K562 (cell line): ENCODE data around the gene COL6A1. TPM values are rescaled to one million over a fixed set of nuclear protein-coding genes. Genes with fewer than 3 reads are reported as not detected.

Source experiments
- ATAC-seq: fragments of 200-7000 bp; cut with Tn5 transposase; 3 replicates; pipeline ENCODE4 v1.9.1; 2020; ENCODE audit warnings: moderate library complexity
- BruUV-seq: library from RNA; stranded (reverse); fragments of 400-500 nt; replicated peaks from 2 replicates; lab custom pipeline; 2021; lab: Mats Ljungman, UMichigan
- CTCF ChIA-PET: fragments of 300-600 bp; formaldehyde crosslinking; extraction: SDS; loops from one replicate; lab custom pipeline; 2021; ENCODE audit warnings: low intra/inter-chr PET ratio; lab: Yijun Ruan, JAX
- POLR2A ChIA-PET: fragments of 300-600, 350-650 bp; sonication (Branson Sonifier 250); formaldehyde crosslinking; extraction: SDS; loops from one replicate; lab custom pipeline; 2021; ENCODE audit warnings: antibody characterized with exemption, inconsistent platforms; lab: Yijun Ruan, JAX
- DNase-seq, 4 experiments: peaks; one replicate each; pipeline versions ENCODE4 v3.0.0 to v3.0.0-alpha.2; 2011 to 2018; ENCODE audit warnings: low spot score in 3 of 4, mixed read lengths in 3 of 4; ENCODE audit errors: extremely low read depth in 1 of 4
- FAIRE-seq: peaks from 2 replicates; lab custom pipeline; 2011; peaks lifted over from hg19 to GRCh38; lab: Jason Lieb, UNC
- H2AFZ ChIP-seq: 2 replicates; pipeline ENCODE4 v1.6.0; 2011; ENCODE audit warnings: low read depth, low read length, control low read depth, inconsistent platforms
- H3K27ac ChIP-seq: fragments of 200-600 bp; 3 replicates; pipeline ENCODE4 v1.8.0; 2011; ENCODE audit warnings: low read depth, mild to moderate bottlenecking, control low read depth, inconsistent platforms, low read length, moderate library complexity, mixed read lengths; ENCODE audit errors: extremely low read depth
- H3K27me3 ChIP-seq, 2 experiments: fragments of 300-600 bp in 1 of 2; 2 replicates in 1 of 2; 3 replicates in 1 of 2; pipeline versions ENCODE4 v1.6.0 to v1.8.0; 2011; ENCODE audit warnings: inconsistent platforms in 2 of 2, low read length in 2 of 2, mild to moderate bottlenecking in 1 of 2, mixed read lengths in 1 of 2, moderate library complexity in 1 of 2; ENCODE audit not compliant: control insufficient read depth in 2 of 2, insufficient read depth in 2 of 2
- H3K36me3 ChIP-seq: fragments of 300-600 bp; 3 replicates; pipeline ENCODE4 v1.8.0; 2011; ENCODE audit warnings: mild to moderate bottlenecking, low read length, inconsistent platforms; ENCODE audit not compliant: control insufficient read depth, insufficient read depth
- H3K4me1 ChIP-seq, 2 experiments: fragments of 200-600 bp in 1 of 2; replicated peaks in 1 of 2; 2 replicates in 1 of 2; 3 replicates in 1 of 2; pipeline versions ENCODE4 v1.5.1 to v1.8.0; 2011; ENCODE audit warnings: inconsistent platforms in 2 of 2, low read length in 2 of 2, mild to moderate bottlenecking in 1 of 2, mixed read lengths in 1 of 2, moderate library complexity in 1 of 2; ENCODE audit not compliant: control insufficient read depth in 2 of 2, insufficient read depth in 2 of 2
- H3K4me2 ChIP-seq: 2 replicates; pipeline ENCODE4 v1.6.1; 2011; ENCODE audit warnings: low read length, control low read depth, inconsistent platforms, mixed read lengths; ENCODE audit not compliant: insufficient read depth
- H3K4me3 ChIP-seq: fragments of 200-600 bp; sonication (generic), shearing (Covaris generic); 2 replicates; pipeline ENCODE4 v1.5.1; 2016; ENCODE audit warnings: control low read depth, inconsistent platforms
- H3K79me2 ChIP-seq: fragments of 200-600 bp; 3 replicates; pipeline ENCODE4 v1.8.0; 2011; ENCODE audit warnings: low read length, inconsistent platforms; ENCODE audit not compliant: control insufficient read depth, insufficient read depth
- H3K9ac ChIP-seq, 2 experiments: 2 replicates each; pipeline versions ENCODE4 v1.6.0 to v1.6.1; 2011; ENCODE audit warnings: low read depth in 2 of 2, low read length in 2 of 2, control low read depth in 1 of 2, inconsistent platforms in 1 of 2, mild to moderate bottlenecking in 1 of 2, mixed read lengths in 1 of 2; ENCODE audit not compliant: insufficient read depth in 1 of 2
- H3K9me1 ChIP-seq: one replicate; pipeline ENCODE4 v1.6.0; 2011; ENCODE audit warnings: inconsistent platforms, mild to moderate bottlenecking, low read length, moderate library complexity; ENCODE audit not compliant: control insufficient read depth, insufficient read depth
- H3K9me3 ChIP-seq: replicated peaks from 2 replicates; pipeline ENCODE4 v1.5.1; 2011; ENCODE audit warnings: low read depth, low read length, inconsistent platforms; ENCODE audit not compliant: control insufficient read depth, insufficient read depth
- H4K20me1 ChIP-seq: replicated peaks from 2 replicates; pipeline ENCODE4 v1.6.1; 2011; ENCODE audit warnings: low read length, inconsistent platforms, mixed read lengths; ENCODE audit not compliant: control insufficient read depth, insufficient read depth
- ETV5 ChIP-seq: sonication (generic); formaldehyde crosslinking; IDR thresholded peaks from 2 replicates; pipeline ENCODE4 v1.4.0; 2020; ENCODE audit warnings: low read depth, mild to moderate bottlenecking, missing genetic modification reagents
- RAD21 ChIP-seq, 2 experiments: fragments of 250-450 bp in 1 of 2; fragments of 450-650 bp in 1 of 2; sonication (Bioruptor Pico) in 1 of 2; formaldehyde crosslinking in 1 of 2; IDR thresholded peaks in 1 of 2; conservative IDR thresholded peaks in 1 of 2; 2 replicates each; pipeline versions ENCODE4 v1.4.0 to v1.8.0; 2020 to 2022; ENCODE audit warnings: mild to moderate bottlenecking in 2 of 2, moderate library complexity in 1 of 2
- SMAD2 ChIP-seq: fragments of 150-350 bp; IDR thresholded peaks from 2 replicates; pipeline ENCODE4 v1.6.1; 2014; ENCODE audit warnings: low read depth, mild to moderate bottlenecking, low read length
- TRIM28 ChIP-seq: fragments of 450-650 bp; IDR thresholded peaks from 2 replicates; pipeline ENCODE4 v1.6.1; 2017
- ZC3H11A ChIP-seq: IDR thresholded peaks from 2 replicates; pipeline ENCODE4 v1.6.1; 2012; ENCODE audit warnings: low read depth, low read length, improper control_type of control experiment
- WGBS: fragments of 100-300 bp; shearing (Covaris generic); methylation state at CpG from one replicate; pipeline ENCODE4 v1.1.6; 2016; ENCODE audit warnings: low coverage, mixed read lengths; ENCODE audit not compliant: insufficient coverage; ENCODE audit errors: missing lambda C conversion rate; 5-methylcytosine and 5-hydroxymethylcytosine counted together
- in situ Hi-C: fragments of 300-500 bp; cut with MboI; formaldehyde crosslinking; loops from 4 replicates; pipeline ENCODE4 v1.15.0; 2018; ENCODE audit warnings: inconsistent platforms, mixed read lengths
- intact Hi-C: fragments of 100-400 bp; cut with micrococcal nuclease; formaldehyde crosslinking; loops from 2 replicates; pipeline ENCODE4 v1.14.2; 2022
- polyA plus RNA-seq, 8 experiments: library from polyadenylated mRNA; depleted of rRNA in 4 of 8; stranded (reverse) in 5 of 8; unstranded in 3 of 8; fragments of >200 nt; fragmentation: Nextera tagmentation in 2 of 8; fragmentation: Illumina TruSeq in 1 of 8; extraction: Ambion mirVana in 2 of 8; extraction: Trizol in 1 of 8; gene quantifications; 2 replicates each; pipeline versions ENCODE4 v1.2.1 to v1.2.3, GENCODE V29; 2011 to 2014; ENCODE audit warnings: inconsistent platforms in 1 of 8, missing spikeins in 1 of 8
- total RNA-seq, 7 experiments: library from RNA; depleted of rRNA in 6 of 7; stranded (reverse); fragments of >200 nt in 6 of 7; fragmentation: Illumina TruSeq in 2 of 7; extraction: Trizol in 2 of 7; gene quantifications; 2 replicates each; pipeline versions ENCODE4 v1.2.1 to v1.2.3, GENCODE V29; 2011 to 2021; ENCODE audit warnings: low replicate concordance in 1 of 7
- TF ChIP-seq, protein P1 (sequence below): fragments of 450-650 bp; formaldehyde crosslinking; IDR thresholded peaks from 2 replicates; pipeline ENCODE4 v1.4.0; 2022; ENCODE audit warnings: missing genetic modification characterization
- TF ChIP-seq, protein P2 (sequence below), 3 experiments: IDR thresholded peaks in 2 of 3; conservative IDR thresholded peaks in 1 of 3; 2 replicates each; pipeline ENCODE4 v1.5.1; 2011 to 2012; ENCODE audit warnings: low read length in 3 of 3, mild to moderate bottlenecking in 3 of 3, control low read depth in 2 of 3, improper control_type of control experiment in 1 of 3, inconsistent platforms in 1 of 3, low read depth in 1 of 3, mixed read lengths in 1 of 3, moderate library complexity in 1 of 3; ENCODE audit not compliant: insufficient read depth in 2 of 3

Gene COL6A1
- total and polyA plus RNA-seq, 9 of the 15 experiments (the other 6 are each of a cell fraction or from before 2014, with no cell fraction given): 0.07 to 1.3 (median 0.14) TPM; not detected in 3

DNA sequence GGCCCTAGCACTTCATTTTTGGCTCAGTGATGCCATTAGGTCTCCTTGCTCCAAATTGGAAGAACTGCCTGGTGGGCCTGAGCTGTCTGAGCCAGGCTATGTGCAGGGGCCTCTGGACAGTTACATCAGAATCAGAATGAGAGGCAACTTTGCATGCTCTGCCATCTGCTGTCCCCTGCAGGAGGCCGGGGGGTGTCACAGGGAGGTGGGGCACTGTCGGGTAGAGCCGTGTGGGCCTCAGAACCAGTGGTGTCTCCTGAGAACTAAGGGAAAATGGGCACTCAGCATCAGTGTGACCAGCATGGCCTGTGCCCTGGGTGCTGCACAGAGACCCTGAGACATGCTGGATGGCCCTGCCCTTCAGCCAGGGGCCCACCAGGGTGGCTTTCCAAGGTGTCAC lies 47.0 kb upstream of the COL6A1 start:
- intact Hi-C loops (no loop called here), in situ Hi-C loops (no loop called here)
- ATAC-seq (peak; percentile 67), DNase-seq (no peak), FAIRE-seq (no peak)
- Histone ChIP-seq H3K27ac (no peak overlapping the region), H2AFZ (no peak overlapping the region), H3K27me3 (peaks cover 21 to 61% of the 10 kb centered on the region in 2 experiments), H3K4me3 (no peak overlapping the region), H3K79me2 (no peaks in the 10 kb centered on the region), H3K9ac (no peak overlapping the region), H3K9me1 (no peaks in the 10 kb centered on the region), H3K9me3 (no peaks in the 10 kb centered on the region), H3K4me1 (no peaks in the 10 kb centered on the region), H4K20me1 (peaks cover 21% of the 10 kb centered on the region), H3K36me3 (no peaks in the 10 kb centered on the region), H3K4me2 (no peak overlapping the region)
- BruUV-seq: no TSS peak
- 0 out of 4 replicates have a peak, but pooled peaks of 1 of the 2 experiments have one; percentile 3 for TF ChIP-seq RAD21 (CRISPR knock-in tag; conservative IDR thresholded peaks at IDR 0.05 in 1 of 2, IDR thresholded peaks at IDR 0.05 in 1 of 2)
- TF ChIP-seq ETV5 (CRISPR knock-in tag): no peak
- no peak for TF ChIP-seq SMAD2
- TF ChIP-seq, protein P1, sequence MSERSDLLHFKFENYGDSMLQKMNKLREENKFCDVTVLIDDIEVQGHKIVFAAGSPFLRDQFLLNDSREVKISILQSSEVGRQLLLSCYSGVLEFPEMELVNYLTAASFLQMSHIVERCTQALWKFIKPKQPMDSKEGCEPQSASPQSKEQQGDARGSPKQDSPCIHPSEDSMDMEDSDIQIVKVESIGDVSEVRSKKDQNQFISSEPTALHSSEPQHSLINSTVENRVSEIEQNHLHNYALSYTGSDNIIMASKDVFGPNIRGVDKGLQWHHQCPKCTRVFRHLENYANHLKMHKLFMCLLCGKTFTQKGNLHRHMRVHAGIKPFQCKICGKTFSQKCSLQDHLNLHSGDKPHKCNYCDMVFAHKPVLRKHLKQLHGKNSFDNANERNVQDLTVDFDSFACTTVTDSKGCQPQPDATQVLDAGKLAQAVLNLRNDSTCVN: no peak
- TF ChIP-seq, protein P2, sequence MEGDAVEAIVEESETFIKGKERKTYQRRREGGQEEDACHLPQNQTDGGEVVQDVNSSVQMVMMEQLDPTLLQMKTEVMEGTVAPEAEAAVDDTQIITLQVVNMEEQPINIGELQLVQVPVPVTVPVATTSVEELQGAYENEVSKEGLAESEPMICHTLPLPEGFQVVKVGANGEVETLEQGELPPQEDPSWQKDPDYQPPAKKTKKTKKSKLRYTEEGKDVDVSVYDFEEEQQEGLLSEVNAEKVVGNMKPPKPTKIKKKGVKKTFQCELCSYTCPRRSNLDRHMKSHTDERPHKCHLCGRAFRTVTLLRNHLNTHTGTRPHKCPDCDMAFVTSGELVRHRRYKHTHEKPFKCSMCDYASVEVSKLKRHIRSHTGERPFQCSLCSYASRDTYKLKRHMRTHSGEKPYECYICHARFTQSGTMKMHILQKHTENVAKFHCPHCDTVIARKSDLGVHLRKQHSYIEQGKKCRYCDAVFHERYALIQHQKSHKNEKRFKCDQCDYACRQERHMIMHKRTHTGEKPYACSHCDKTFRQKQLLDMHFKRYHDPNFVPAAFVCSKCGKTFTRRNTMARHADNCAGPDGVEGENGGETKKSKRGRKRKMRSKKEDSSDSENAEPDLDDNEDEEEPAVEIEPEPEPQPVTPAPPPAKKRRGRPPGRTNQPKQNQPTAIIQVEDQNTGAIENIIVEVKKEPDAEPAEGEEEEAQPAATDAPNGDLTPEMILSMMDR (IDR thresholded peaks at IDR 0.05 in 2 of 3, conservative IDR thresholded peaks at IDR 0.05 in 1 of 3; ENCODE audit: insufficient read depth in 2 of 3, low read depth in 1 of 3, low read length in 3 of 3): peak; percentile 10 to 27 (median 21); a peak in 1 of 6 replicates
- TF ChIP-seq ZC3H11A: no peak
- TF ChIP-seq TRIM28: no peak
- 0% methylated on average over 3 of the region's 3 CpGs for WGBS
- ChIA-PET POLR2A (interaction anchor here (0.8 to 1.5 kb wide), 4 partner anchors 12 to 20 kb away, joined by 3 read pairs; no protein-coding TSS in a partner anchor), CTCF (no interaction called here)
